Measurements from ENCODE around the gene INSYN2A.

INSYN2A gene

DNA sequence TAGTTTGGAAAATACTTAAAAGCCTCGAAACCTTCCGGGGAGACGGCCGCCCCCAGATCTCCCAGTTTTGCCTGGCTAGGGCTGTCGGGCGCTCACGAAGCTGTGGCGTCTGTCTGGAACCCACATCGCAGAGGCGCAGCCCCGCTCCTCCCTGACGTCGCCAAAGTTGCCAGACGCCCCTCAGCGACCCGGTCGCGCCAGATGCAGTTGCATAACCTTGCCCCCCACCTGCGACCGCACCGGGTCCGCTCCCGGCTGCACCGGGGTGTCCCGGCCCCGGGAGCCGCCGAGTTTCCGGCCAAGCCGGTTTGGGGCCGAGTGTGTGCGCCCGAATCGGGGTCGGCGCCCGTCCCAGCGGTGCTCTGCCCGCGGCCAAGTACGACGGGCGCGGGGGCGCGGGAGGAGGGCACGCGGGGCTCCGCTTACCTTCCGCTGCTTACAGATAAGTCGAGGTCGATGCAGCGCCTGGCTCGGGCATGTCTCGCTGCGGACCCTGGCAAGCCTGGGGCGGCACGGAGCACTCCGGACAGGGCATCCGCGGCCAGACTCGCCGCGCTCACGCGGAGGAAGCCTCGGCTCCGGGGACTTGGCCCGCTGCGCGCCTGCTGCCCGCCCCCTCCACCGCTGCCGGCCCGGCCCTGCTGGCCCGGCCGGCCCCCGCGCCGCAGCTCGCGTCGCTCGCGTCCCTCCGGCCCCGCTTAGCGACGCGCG is 665 bp downstream of the INSYN2A start:
- no peak for DNase-seq (ENCODE audit: low read depth in 1 of 2, low spot score in 1 of 2)

GRCh38 chr10:127195041-127195506 is 1.3 kb downstream of the INSYN2A start:
- DNase-seq (ENCODE audit: low read depth in 1 of 2, low spot score in 1 of 2), result no peak

DNA sequence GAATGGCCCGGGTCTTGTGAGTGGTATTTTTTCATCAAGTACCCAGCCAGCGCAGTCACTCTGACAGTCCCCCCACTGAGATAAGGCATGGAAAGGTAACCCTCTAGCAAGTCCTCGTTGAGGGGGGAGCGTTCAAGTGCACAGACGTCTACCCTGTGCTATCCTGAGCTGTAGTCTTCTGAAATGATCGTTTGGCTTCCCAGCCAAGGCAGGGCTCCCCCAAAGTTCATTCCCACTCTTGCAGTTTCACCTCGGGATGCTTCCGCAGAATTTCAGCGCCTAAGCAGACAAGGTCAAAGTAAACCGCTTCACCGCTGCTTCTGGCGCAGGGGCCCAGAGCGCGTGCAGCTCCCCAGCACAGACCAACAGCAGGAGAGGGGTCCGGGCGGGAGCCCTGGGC is 1.8 kb downstream of the INSYN2A start:
- no peak for DNase-seq (ENCODE audit: low read depth in 1 of 2, low spot score in 1 of 2)

- no peak for DNase-seq (ENCODE audit: low read depth in 1 of 2, low spot score in 1 of 2)
Measured at GRCh38 chr10:127194111-127194510, 2.3 kb downstream of the INSYN2A start.

GRCh38 chr10:127193125-127193524 is 3.3 kb downstream of the INSYN2A start:
- DNase-seq (ENCODE audit: low read depth in 1 of 2, low spot score in 1 of 2), result no peak

DNA sequence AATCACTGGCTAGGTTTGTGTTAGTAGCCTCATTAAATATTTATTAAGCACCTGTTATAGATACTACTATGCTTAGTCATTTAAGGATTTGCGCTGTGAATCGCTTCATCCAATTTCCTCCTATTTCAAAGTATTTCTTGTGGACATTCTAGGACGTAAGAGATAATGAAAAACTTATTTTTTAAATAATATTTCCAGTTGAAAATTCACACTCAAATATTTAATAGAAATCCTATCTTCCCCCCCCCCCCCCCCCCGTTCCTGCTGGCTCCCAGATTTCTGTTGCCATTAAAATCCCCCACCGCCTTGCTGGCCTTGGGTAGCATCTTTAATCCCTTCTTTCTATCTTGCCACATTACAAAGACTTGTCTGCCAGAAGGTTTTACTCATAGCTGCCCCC is 6.0 kb downstream of the INSYN2A start:
- no peak for DNase-seq (ENCODE audit: low read depth in 1 of 2, low spot score in 1 of 2)

GRCh38 chr10:127189226-127189625 is 7.2 kb downstream of the INSYN2A start:
- DNase-seq (ENCODE audit: low read depth in 1 of 2, low spot score in 1 of 2), result no peak

GRCh38 chr10:127186813-127187212 is 9.6 kb downstream of the INSYN2A start:
- DNase-seq (ENCODE audit: low read depth in 1 of 2, low spot score in 1 of 2), result no peak

GRCh38 chr10:127184582-127184981 is 11.8 kb downstream of the INSYN2A start:
- DNase-seq (ENCODE audit: low read depth in 1 of 2, low spot score in 1 of 2), result no peak

DNA sequence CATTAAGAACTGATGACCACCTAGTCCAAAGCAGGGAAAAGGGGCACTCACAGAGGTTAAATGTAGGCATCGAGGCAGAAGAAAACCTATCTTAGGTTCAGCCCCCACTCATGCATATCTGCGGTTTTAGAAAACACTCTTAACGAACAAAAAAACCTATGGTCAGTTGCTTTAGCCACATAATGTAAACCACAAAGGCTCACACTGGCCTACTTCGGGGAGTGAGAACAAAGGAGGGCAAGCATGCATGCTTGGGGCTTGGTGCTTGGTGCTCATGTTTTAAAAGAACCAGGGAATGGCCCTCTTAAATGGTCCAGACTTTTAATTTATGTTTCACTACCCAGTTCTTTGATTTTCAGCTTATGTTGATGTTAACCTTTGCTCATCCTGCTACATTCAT is 14.2 kb downstream of the INSYN2A start:
- no peak for DNase-seq (ENCODE audit: low read depth in 1 of 2, low spot score in 1 of 2)

- no peak for DNase-seq (ENCODE audit: low read depth in 1 of 2, low spot score in 1 of 2)
Measured at GRCh38 chr10:127179612-127180250, 16.7 kb downstream of the INSYN2A start.

- DNase-seq (ENCODE audit: low read depth in 1 of 2, low spot score in 1 of 2), result no peak
Measured at GRCh38 chr10:127176649-127177048, 19.7 kb downstream of the INSYN2A start.

DNA sequence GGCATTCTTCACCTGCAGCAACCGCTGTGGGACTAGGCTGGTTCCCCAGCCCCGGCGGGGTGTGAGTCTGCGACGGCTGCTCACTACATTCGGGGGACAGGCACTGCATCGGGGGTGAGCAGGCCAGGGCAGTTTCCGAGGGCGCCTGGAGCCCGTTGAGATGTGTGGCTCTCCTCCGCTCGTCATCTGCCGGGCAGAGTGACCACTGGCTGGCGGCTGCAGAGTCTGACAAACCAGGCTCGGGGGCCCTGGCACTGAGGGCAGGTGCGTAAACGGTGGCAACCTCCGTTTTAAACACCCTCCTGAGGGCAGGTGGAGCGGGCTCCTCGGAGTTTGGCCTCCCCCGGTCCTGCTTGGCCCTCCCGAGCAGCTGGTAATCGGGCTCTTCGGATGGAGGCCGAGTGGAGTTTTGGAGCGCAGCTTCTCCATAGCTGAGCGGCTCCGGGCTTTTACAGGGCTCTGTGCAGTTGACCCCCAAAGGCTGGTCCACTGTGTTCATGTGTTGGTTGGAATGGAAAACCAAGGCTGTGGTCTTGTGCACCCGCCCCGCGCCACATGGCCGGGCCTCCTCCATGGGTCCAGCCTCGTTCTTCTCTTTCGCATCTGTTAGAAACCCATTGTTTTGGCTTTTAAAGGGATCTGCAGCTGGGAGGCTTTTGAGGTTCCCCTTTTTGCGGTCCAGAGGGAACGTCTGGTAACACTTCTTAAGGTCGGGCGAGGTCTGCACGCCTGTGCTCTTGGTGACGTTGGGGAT is 20.9 kb downstream of the INSYN2A start:
- no peak for DNase-seq (ENCODE audit: low read depth in 1 of 2, low spot score in 1 of 2)

DNA sequence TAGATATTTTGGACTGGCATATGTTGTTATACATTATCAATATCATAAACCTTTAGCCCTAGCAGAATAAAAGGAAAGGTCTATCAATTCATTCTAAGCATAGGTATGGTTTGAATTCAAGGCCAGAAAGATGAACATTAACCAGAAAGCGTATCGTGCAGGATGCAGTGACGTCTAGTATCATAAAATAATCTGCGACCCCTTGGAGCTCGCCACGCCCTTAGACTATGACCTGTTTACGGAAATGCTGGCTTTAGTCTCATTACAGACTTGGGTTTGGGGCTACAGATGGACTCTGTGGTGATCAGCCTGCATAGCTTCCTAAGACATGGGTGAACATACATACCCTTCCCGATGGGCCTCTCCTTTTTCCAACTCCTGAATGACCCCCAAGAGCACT is 21.5 kb downstream of the INSYN2A start:
- no peak for DNase-seq (ENCODE audit: low read depth in 1 of 2, low spot score in 1 of 2)

DNA sequence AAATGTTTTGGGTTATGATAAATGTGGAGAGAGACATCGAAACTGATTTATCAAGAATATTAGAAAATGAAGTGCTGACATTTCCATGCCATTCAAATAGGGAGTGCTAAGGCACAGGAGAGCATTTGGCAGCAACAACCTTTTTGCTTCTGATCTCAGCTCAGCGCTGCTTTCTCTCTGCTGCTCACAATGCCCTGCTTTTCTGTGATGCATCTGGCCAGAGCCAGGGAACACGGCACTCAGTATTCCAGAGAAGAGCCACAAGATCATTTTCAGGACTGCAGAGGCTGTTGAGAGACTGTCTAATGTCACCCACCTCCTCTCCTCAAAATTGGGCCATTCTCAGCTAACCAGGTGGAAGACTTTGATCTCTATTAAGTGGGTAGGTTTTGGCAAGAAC is 28.1 kb downstream of the INSYN2A start:
- no peak for DNase-seq (ENCODE audit: low read depth in 1 of 2, low spot score in 1 of 2)

- no peak for DNase-seq (ENCODE audit: low read depth in 1 of 2, low spot score in 1 of 2)
Measured at GRCh38 chr10:127162841-127163240, 33.5 kb downstream of the INSYN2A start.

DNA sequence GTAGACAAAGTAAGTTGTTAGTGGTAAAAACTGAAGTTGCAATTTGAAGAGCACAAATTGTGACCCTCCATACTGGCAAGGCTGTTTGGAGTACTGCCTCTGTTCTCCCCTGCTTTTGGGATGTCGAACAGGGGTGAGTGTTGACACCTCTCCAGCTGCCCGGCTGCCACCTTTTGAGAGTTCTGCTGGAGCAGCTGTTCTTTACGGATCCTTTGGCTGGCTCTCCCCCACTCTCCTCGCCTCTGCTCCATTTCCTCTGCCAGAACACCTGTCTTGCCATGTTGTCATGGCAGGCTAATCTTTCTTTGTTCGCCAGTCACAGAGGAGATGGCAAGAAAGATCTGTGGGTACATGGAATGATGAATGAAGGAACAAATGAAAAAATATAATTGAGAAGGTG is 34.9 kb downstream of the INSYN2A start:
- no peak for DNase-seq (ENCODE audit: low read depth in 1 of 2, low spot score in 1 of 2)

DNA sequence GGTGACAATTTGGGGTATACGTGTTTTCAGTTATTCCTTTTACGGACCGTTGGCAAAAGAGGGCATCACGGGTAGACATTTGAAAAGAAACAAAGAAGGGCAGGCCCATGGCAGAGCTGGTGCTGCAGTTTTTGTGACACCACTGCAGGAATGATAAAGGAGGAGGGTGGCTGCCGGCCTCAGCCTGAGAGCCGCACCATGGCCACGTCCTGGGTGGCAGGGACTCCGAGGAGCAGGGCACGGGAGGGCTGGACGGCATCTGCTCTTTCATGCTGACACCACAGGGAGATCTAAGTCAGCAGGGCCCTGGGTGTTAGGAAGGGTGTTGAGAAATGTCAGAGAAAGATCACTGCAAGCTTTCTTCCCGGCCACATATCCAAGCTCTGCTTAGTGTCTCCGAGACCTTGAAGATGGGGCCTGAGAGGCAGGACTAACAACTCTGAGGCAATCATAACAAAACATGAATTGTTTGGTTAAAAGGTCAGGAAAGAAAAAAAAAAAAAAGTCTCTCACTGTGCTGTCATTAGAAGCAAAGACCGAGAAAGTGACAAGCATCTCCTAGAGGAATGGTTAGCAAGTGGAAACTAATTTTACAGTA is 36.6 kb downstream of the INSYN2A start:
- DNase-seq (ENCODE audit: low read depth in 1 of 2, low spot score in 1 of 2), result no peak

- no peak for DNase-seq (ENCODE audit: low read depth in 1 of 2, low spot score in 1 of 2)
Measured at GRCh38 chr10:127158662-127159061, 37.7 kb downstream of the INSYN2A start.

DNA sequence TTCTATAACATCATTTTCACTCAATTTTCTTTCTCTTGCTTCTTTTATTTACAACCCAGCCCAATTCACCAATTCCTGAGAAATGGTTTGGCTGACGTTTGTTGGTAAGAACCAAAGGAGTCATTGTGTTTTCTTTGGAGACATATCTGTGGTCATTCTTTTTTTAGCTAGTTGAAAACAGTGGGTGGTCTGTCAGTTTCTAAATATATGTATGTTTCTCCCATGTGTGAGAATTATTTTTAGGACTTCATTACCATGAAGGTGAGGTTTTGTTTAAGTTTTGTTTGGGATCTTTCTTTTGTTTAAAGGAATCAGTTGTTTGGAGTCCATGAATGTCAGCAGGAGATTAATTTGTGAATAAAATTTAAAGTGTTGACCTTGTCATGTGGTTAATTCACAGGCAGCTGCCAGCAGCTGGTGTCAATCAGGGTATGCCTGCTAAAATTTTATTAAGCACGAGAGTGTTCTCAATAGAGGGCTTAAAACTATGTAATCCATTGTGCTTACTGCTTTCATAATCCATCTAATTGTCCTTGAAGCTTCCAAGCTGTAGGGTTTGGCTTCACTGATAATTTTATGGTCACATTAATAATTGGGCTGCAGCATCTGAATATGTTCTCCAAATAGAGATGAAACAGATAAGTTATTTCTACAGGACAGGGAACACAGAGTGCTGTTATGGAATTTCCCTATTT is 38.7 kb downstream of the INSYN2A start:
- no peak for DNase-seq (ENCODE audit: low read depth in 1 of 2, low spot score in 1 of 2)

DNA sequence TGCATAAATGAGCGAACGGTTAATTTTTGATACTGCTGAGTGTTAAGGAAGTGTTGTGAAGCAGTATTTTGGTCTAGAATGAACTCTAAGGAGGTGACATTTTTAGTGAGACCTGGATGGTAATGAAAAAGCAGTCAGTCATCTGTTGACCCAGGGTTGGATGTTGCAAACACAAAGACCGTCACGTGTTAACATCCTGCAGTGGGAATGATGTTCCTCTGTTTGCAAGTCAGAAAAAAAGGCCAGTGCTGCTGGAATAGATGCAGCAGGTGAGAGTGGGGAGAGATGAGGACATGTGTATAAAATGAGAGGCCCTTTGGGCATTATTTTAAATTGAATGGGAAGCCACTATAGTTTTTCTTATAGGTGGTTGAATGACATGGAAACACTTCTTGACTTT is 39.3 kb downstream of the INSYN2A start:
- no peak for DNase-seq (ENCODE audit: low read depth in 1 of 2, low spot score in 1 of 2)

All from stimulated activated CD4-positive, alpha-beta T cell treated with anti-CD3 and anti-CD28 coated beads, Interleukin-15, amount 100 ng/mL, for 1 hour (primary cell).